HepG2 (cell line): Measurements from ENCODE around the gene AMPD2. TPM values are rescaled to one million over a fixed set of nuclear protein-coding genes. Genes with fewer than 3 reads are reported as not detected.

Experiments
- ATAC-seq: fragments of 200-7000 bp; cut with Tn5 transposase; 3 replicates; pipeline ENCODE4 v1.9.1; 2020; ENCODE audit warnings: mild to moderate bottlenecking, moderate library complexity
- BruUV-seq: library from RNA; stranded (reverse); fragments of 400-500 nt; replicated peaks from 2 replicates; lab custom pipeline; 2021; lab: Mats Ljungman, UMichigan
- CTCF ChIA-PET: fragments of 300-600 bp; formaldehyde crosslinking; extraction: SDS; loops from one replicate; lab custom pipeline; 2021; ENCODE audit warnings: low total read pairs, inconsistent platforms, low intra/inter-chr PET ratio; lab: Yijun Ruan, JAX
- POLR2A ChIA-PET: fragments of 350-600 bp; sonication (Branson Sonifier 250); formaldehyde crosslinking; loops from one replicate; lab custom pipeline; 2020; ENCODE audit warnings: antibody characterized with exemption, inconsistent platforms; lab: Yijun Ruan, JAX
- DNase-seq: peaks from one replicate; pipeline ENCODE4 v3.0.0-alpha.2; 2015; ENCODE audit warnings: low spot score
- FAIRE-seq: peaks from 3 replicates; lab custom pipeline; 2011; peaks lifted over from hg19 to GRCh38; lab: Jason Lieb, UNC
- H2AFZ ChIP-seq: one replicate; pipeline ENCODE4 v1.6.1; 2011; ENCODE audit warnings: low read length, inconsistent platforms
- H3K27ac ChIP-seq: fragments of 300-600 bp; 3 replicates; pipeline ENCODE4 v1.8.0; 2011; ENCODE audit warnings: mixed run types, mild to moderate bottlenecking, mixed read lengths, low read length, inconsistent platforms; ENCODE audit not compliant: insufficient read depth; ENCODE audit errors: extremely low read length
- H3K27me3 ChIP-seq, 2 experiments: fragments of 200-600 bp in 1 of 2; 2 replicates in 1 of 2; 3 replicates in 1 of 2; pipeline versions ENCODE4 v1.6.0 to v1.8.0; 2011; ENCODE audit warnings: low read length in 2 of 2, mild to moderate bottlenecking in 2 of 2, moderate library complexity in 2 of 2, inconsistent platforms in 1 of 2; ENCODE audit not compliant: insufficient read depth in 2 of 2, control insufficient read depth in 1 of 2
- H3K36me3 ChIP-seq, 2 experiments: fragments of 200-600 bp in 1 of 2; replicated peaks in 1 of 2; 2 replicates in 1 of 2; 3 replicates in 1 of 2; pipeline versions ENCODE4 v1.5.1 to v1.8.0; 2011; ENCODE audit warnings: low read length in 2 of 2, inconsistent platforms in 1 of 2; ENCODE audit not compliant: insufficient read depth in 2 of 2, control insufficient read depth in 1 of 2
- H3K4me1 ChIP-seq: 2 replicates; pipeline ENCODE4 v1.5.1; 2012; ENCODE audit warnings: low read length, inconsistent platforms; ENCODE audit not compliant: insufficient read depth
- H3K4me2 ChIP-seq: 2 replicates; pipeline ENCODE4 v1.6.0; 2011; ENCODE audit warnings: low read depth, low read length, inconsistent platforms
- H3K4me3 ChIP-seq, 3 experiments: fragments of 200-600 bp in 1 of 3; sonication (generic), shearing (Covaris generic) in 1 of 3; replicated peaks in 1 of 3; 2 replicates each; pipeline ENCODE4 v1.5.1; 2011 to 2016; ENCODE audit warnings: low read length in 3 of 3, inconsistent platforms in 2 of 3, low read depth in 2 of 3, mild to moderate bottlenecking in 2 of 3, control low read depth in 1 of 3, mixed read lengths in 1 of 3; ENCODE audit not compliant: insufficient read depth in 1 of 3
- H3K79me2 ChIP-seq: one replicate; pipeline ENCODE4 v1.6.1; 2011; ENCODE audit warnings: low read length, inconsistent platforms; ENCODE audit not compliant: insufficient read depth
- H3K9ac ChIP-seq: 2 replicates; pipeline ENCODE4 v1.6.0; 2011; ENCODE audit warnings: mild to moderate bottlenecking, low read depth, low read length, inconsistent platforms; ENCODE audit not compliant: insufficient read depth
- H3K9me3 ChIP-seq: 2 replicates; pipeline ENCODE4 v1.5.1; 2012; ENCODE audit warnings: mild to moderate bottlenecking, low read length
- H4K20me1 ChIP-seq: 2 replicates; pipeline ENCODE4 v1.6.0; 2011; ENCODE audit warnings: inconsistent platforms, mild to moderate bottlenecking, low read length, moderate library complexity; ENCODE audit not compliant: insufficient read depth
- CHD2 ChIP-seq: IDR thresholded peaks from 2 replicates; pipeline ENCODE4 v1.6.1; 2011; ENCODE audit warnings: low read depth, low read length, improper control_type of control experiment
- NR2F1 ChIP-seq, 2 experiments: fragments of 450-650 bp in 1 of 2; formaldehyde crosslinking in 1 of 2; IDR thresholded peaks; 2 replicates each; pipeline versions ENCODE4 v1.5.0 to v1.6.1; 2016 to 2020; ENCODE audit warnings: mild to moderate bottlenecking in 1 of 2, missing compliant biosample characterization in 1 of 2, missing genetic modification reagents in 1 of 2, moderate library complexity in 1 of 2
- YEATS4 ChIP-seq: sonication (generic); formaldehyde crosslinking; IDR thresholded peaks from 2 replicates; pipeline ENCODE4 v1.4.0; 2020; ENCODE audit warnings: missing genetic modification reagents, borderline replicate concordance
- ZNF24 ChIP-seq: fragments of 450-650 bp; IDR thresholded peaks from 2 replicates; pipeline ENCODE4 v1.6.1; 2017; ENCODE audit warnings: antibody characterized with exemption, mild to moderate bottlenecking
- WGBS: methylation state at CpG from one replicate; pipeline ENCODE4 v1.1.6; 2017; ENCODE audit warnings: low lambda C conversion rate; 5-methylcytosine and 5-hydroxymethylcytosine counted together
- in situ Hi-C: cut with HindIII; loops from 2 replicates; pipeline ENCODE4 v1.10.0; 2017; ENCODE audit warnings: low pct_unique_long_range_greater_than_20kb; ENCODE audit not compliant: extremely low pct_ligation_motif_present
- intact Hi-C: fragments of 100-400 bp; cut with micrococcal nuclease; formaldehyde crosslinking; loops from one replicate; pipeline ENCODE4 v1.10.0; 2022; ENCODE audit not compliant: unreplicated experiment
- polyA plus RNA-seq, 8 experiments: library from polyadenylated mRNA; depleted of rRNA in 3 of 8; stranded (reverse) in 7 of 8; unstranded in 1 of 8; fragments of >200 nt; fragmentation: Illumina TruSeq in 4 of 8; extraction: Trizol in 4 of 8; gene quantifications; 2 replicates each; pipeline versions ENCODE4 v1.2.1 to v1.2.3, GENCODE V29; 2011 to 2016; ENCODE audit warnings: low read depth in 4 of 8, missing spikeins in 1 of 8, mixed read lengths in 1 of 8; ENCODE audit not compliant: insufficient read depth in 1 of 8
- total RNA-seq, 5 experiments: library from RNA; depleted of rRNA; stranded (reverse); fragments of >200 nt; fragmentation: Illumina TruSeq; extraction: Trizol; gene quantifications; 2 replicates each; pipeline ENCODE4 v1.2.3, GENCODE V29; 2016; ENCODE audit warnings: low read depth in 1 of 5
- TF ChIP-seq, protein P1 (sequence below): sonication (generic); formaldehyde crosslinking; IDR thresholded peaks from 2 replicates; pipeline ENCODE4 v1.5.1; 2020; ENCODE audit warnings: mild to moderate bottlenecking, missing genetic modification reagents

The AMPD2 gene
- total and polyA plus RNA-seq, 2 of the 13 experiments (the other 11 are each of a cell fraction or from before 2014, with no cell fraction given) = 62.3 to 82.0 TPM

DNA sequence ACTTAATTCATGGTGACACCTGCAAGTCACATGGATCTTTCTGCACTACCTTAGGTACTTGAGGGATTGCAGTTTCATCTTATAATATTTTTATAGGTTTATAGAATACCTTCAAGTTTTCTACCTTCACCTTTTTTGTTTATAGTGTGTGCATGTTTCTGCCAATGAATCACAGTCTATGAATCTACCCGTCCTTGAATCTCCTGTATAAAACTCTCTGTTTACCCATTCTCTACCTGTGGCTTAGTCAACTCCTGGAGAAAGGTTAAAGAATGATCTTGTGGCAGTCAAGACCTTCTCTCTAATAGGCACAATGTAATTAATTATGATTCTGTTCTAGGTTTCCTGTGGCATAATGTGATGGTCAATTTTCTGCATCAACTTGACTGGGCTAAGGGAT, 45.0 kb downstream of the AMPD2 start:
- no TSS peak for BruUV-seq
- H3K4me1 ChIP-seq = peaks cover 20% of the 10 kb centered on the region
- 38% methylated on average over 1 of the region's 1 CpG for WGBS
- H3K27me3 ChIP-seq = no peaks in the 10 kb centered on the region
- no peaks in the 10 kb centered on the region for H4K20me1 ChIP-seq
- no peaks in the 10 kb centered on the region; a peak in 2 of 5 replicates for H3K36me3 ChIP-seq
- ChIA-PET CTCF (no interaction called here), POLR2A (no interaction called here)
- no peaks in the 10 kb centered on the region for H3K9me3 ChIP-seq
- TF ChIP-seq, protein P1, sequence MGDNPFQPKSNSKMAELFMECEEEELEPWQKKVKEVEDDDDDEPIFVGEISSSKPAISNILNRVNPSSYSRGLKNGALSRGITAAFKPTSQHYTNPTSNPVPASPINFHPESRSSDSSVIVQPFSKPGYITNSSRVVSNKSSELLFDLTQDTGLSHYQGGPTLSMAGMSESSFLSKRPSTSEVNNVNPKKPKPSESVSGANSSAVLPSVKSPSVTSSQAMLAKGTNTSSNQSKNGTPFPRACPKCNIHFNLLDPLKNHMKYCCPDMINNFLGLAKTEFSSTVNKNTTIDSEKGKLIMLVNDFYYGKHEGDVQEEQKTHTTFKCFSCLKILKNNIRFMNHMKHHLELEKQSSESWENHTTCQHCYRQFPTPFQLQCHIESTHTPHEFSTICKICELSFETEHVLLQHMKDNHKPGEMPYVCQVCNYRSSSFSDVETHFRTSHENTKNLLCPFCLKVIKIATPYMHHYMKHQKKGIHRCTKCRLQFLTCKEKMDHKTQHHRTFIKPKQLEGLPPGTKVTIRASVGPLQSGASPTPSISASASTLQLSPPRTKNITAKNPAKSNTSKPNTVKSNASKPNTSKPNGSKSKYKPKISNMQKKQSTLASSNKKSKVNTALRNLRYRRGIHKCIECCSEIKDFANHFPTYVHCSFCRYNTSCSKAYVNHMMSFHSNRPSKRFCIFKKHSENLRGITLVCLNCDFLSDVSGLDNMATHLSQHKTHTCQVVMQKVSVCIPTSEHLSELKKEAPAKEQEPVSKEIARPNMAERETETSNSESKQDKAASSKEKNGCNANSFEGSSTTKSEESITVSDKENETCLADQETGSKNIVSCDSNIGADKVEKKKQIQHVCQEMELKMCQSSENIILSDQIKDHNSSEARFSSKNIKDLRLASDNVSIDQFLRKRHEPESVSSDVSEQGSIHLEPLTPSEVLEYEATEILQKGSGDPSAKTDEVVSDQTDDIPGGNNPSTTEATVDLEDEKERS (CRISPR knock-in tag) = no peak
- no peak for TF ChIP-seq CHD2
- TF ChIP-seq ZNF24 = no peak
- TF ChIP-seq NR2F1 (CRISPR knock-in tag; IDR thresholded peaks at IDR 0.05) = no peak
- TF ChIP-seq YEATS4 (CRISPR knock-in tag) = no peak
- H3K27ac ChIP-seq = no peak overlapping the region
- H3K4me3 ChIP-seq = no peak overlapping the region
- FAIRE-seq (no peak), ATAC-seq (no peak), DNase-seq (no peak)
- intact Hi-C loops (no loop called here), in situ Hi-C loops (loop anchor here (10.0 kb wide), 1 partner anchor 50 kb away; the partner anchor contains the start of gene GSTM5)
- no peak overlapping the region for H2AFZ ChIP-seq
- no peak overlapping the region for H3K9ac ChIP-seq
- H3K4me2 ChIP-seq = no peak overlapping the region
- H3K79me2 ChIP-seq = no peaks in the 10 kb centered on the region
